Activated T-cell treated with anti-CD3 and anti-CD28 coated beads for 24 hours (primary cell): ENCODE measurements around the gene BAIAP3.
A peak's percentile ranks its signal among the peaks of the same experiment; 100 is the strongest.

Experiments used
- DNase-seq: peaks from one replicate; pipeline ENCODE4 v3.0.0-alpha.2; 2020; ENCODE audit warnings: low read depth

The BAIAP3 gene

GRCh38 chr16:1300664-1301476, 32.6 kb upstream of the BAIAP3 start:
- DNase-seq: peak; percentile 59

GRCh38 chr16:1301562-1301961, 31.9 kb upstream of the BAIAP3 start:
- DNase-seq: no peak

GRCh38 chr16:1305823-1306222, 27.6 kb upstream of the BAIAP3 start:
- no peak for DNase-seq

GRCh38 chr16:1306334-1306733, 27.1 kb upstream of the BAIAP3 start:
- DNase-seq: no peak

GRCh38 chr16:1308036-1308976, 25.1 kb upstream of the BAIAP3 start:
- DNase-seq: no peak

- DNase-seq: peak; percentile 98
Measured at GRCh38 chr16:1308977-1309885, 24.2 kb upstream of the BAIAP3 start, which contains the start of gene UBE2I. Gene UBE2I, plus strand, starts transcription at chr16:1309636. Its CDS starts 4,395 bp downstream, at chr16:1314031.

- DNase-seq: peak; percentile 40
Measured at GRCh38 chr16:1309888-1310831, 23.3 kb upstream of the BAIAP3 start.

GRCh38 chr16:1310832-1311200, 22.6 kb upstream of the BAIAP3 start:
- no peak for DNase-seq

- DNase-seq: no peak
Measured at GRCh38 chr16:1311212-1311737, 22.2 kb upstream of the BAIAP3 start.

- no peak for DNase-seq
Measured at GRCh38 chr16:1311738-1312466, 21.5 kb upstream of the BAIAP3 start.

- DNase-seq: no peak
Measured at GRCh38 chr16:1312467-1312816, 21.0 kb upstream of the BAIAP3 start.

- no peak for DNase-seq
Measured at GRCh38 chr16:1312903-1313302, 20.5 kb upstream of the BAIAP3 start.

- no peak for DNase-seq
Measured at GRCh38 chr16:1313721-1314369, 19.6 kb upstream of the BAIAP3 start.

GRCh38 chr16:1314399-1315068, 18.9 kb upstream of the BAIAP3 start:
- no peak for DNase-seq

- no peak for DNase-seq
Measured at GRCh38 chr16:1315081-1316032, 18.1 kb upstream of the BAIAP3 start.

GRCh38 chr16:1316033-1316405, 17.4 kb upstream of the BAIAP3 start:
- no peak for DNase-seq

GRCh38 chr16:1317479-1318267, 15.8 kb upstream of the BAIAP3 start:
- no peak for DNase-seq
